ENCODE results near the gene UBE2D3. TPM values are rescaled to one million over a fixed set of nuclear protein-coding genes. Genes with fewer than 3 reads are reported as not detected.

Gene UBE2D3
- total RNA-seq, 1 experiment from 2014 or later, result 284 TPM

GRCh38 chr4:102780476-102781144, 46.7 kb downstream of the UBE2D3 start:
- Histone ChIP-seq H3K27me3 (no peaks in the 10 kb centered on the region), H3K36me3 (no peaks in the 10 kb centered on the region), H3K9me3 (no peaks in the 10 kb centered on the region), H3K4me3 (no peak overlapping the region)
- DNase-seq, result no peak

- H3K4me3 ChIP-seq, result no peak overlapping the region
- no peaks in the 10 kb centered on the region for H3K9me3 ChIP-seq
- H3K36me3 ChIP-seq, result no peaks in the 10 kb centered on the region
- no peak for DNase-seq
- H3K27me3 ChIP-seq, result no peaks in the 10 kb centered on the region
Observed at GRCh38 chr4:102779204-102779603, 48.1 kb downstream of the UBE2D3 start.

- Histone ChIP-seq H3K9me3 (no peaks in the 10 kb centered on the region), H3K27me3 (no peaks in the 10 kb centered on the region), H3K36me3 (no peaks in the 10 kb centered on the region), H3K4me3 (no peak overlapping the region)
- no peak for DNase-seq
Observed at GRCh38 chr4:102778720-102779119, 48.6 kb downstream of the UBE2D3 start.

GRCh38 chr4:102775805-102776204, 51.5 kb downstream of the UBE2D3 start:
- no peak overlapping the region for H3K4me3 ChIP-seq
- H3K36me3 ChIP-seq, result no peaks in the 10 kb centered on the region
- DNase-seq, result no peak
- H3K9me3 ChIP-seq, result no peaks in the 10 kb centered on the region
- H3K27me3 ChIP-seq, result no peaks in the 10 kb centered on the region

- Histone ChIP-seq H3K9me3 (no peaks in the 10 kb centered on the region), H3K36me3 (no peaks in the 10 kb centered on the region), H3K27me3 (no peaks in the 10 kb centered on the region), H3K4me3 (no peak overlapping the region)
- DNase-seq, result no peak
Observed at GRCh38 chr4:102774254-102774653, 53.1 kb downstream of the UBE2D3 start.

- Histone ChIP-seq H3K9me3 (no peaks in the 10 kb centered on the region), H3K36me3 (no peaks in the 10 kb centered on the region), H3K4me3 (no peak overlapping the region), H3K27me3 (no peaks in the 10 kb centered on the region)
- no peak for DNase-seq
Observed at GRCh38 chr4:102772738-102773340, 54.5 kb downstream of the UBE2D3 start.

- no peak overlapping the region for H3K4me3 ChIP-seq
- H3K9me3 ChIP-seq, result no peaks in the 10 kb centered on the region
- no peak for DNase-seq
- H3K27me3 ChIP-seq, result no peaks in the 10 kb centered on the region
- no peaks in the 10 kb centered on the region for H3K36me3 ChIP-seq
Observed at GRCh38 chr4:102764901-102765300, 62.5 kb downstream of the UBE2D3 start.

- H3K36me3 ChIP-seq, result no peaks in the 10 kb centered on the region
- DNase-seq, result no peak
- H3K4me3 ChIP-seq, result no peak overlapping the region
- no peaks in the 10 kb centered on the region for H3K9me3 ChIP-seq
- no peaks in the 10 kb centered on the region for H3K27me3 ChIP-seq
Observed at GRCh38 chr4:102761906-102762305, 65.4 kb downstream of the UBE2D3 start.

GRCh38 chr4:102761296-102761701, 66.1 kb downstream of the UBE2D3 start:
- no peak for DNase-seq
- no peaks in the 10 kb centered on the region for H3K27me3 ChIP-seq
- no peaks in the 10 kb centered on the region for H3K9me3 ChIP-seq
- H3K4me3 ChIP-seq, result peak overlapping the region; percentile 63
- no peaks in the 10 kb centered on the region for H3K36me3 ChIP-seq

GRCh38 chr4:102760645-102761295, 66.6 kb downstream of the UBE2D3 start, which contains the start of gene MANBA:
Gene MANBA, minus strand, starts transcription at chr4:102760968. Its CDS starts 74 bp downstream, at chr4:102760894.
- H3K9me3 ChIP-seq, result no peaks in the 10 kb centered on the region
- H3K36me3 ChIP-seq, result no peaks in the 10 kb centered on the region
- peak within 1 kb of the TSS; percentile 63 for H3K4me3 ChIP-seq
- H3K27me3 ChIP-seq, result no peaks in the 10 kb centered on the region
- DNase-seq, result peak; percentile 69

- peak; percentile 3 for DNase-seq
- H3K27me3 ChIP-seq, result no peaks in the 10 kb centered on the region
- H3K4me3 ChIP-seq, result peak overlapping the region; percentile 63
- H3K36me3 ChIP-seq, result no peaks in the 10 kb centered on the region
- H3K9me3 ChIP-seq, result no peaks in the 10 kb centered on the region
Observed at GRCh38 chr4:102759831-102760644, 67.3 kb downstream of the UBE2D3 start.

GRCh38 chr4:102758241-102759160, 68.8 kb downstream of the UBE2D3 start:
- Histone ChIP-seq H3K36me3 (no peaks in the 10 kb centered on the region), H3K4me3 (no peak overlapping the region), H3K9me3 (no peaks in the 10 kb centered on the region), H3K27me3 (no peaks in the 10 kb centered on the region)
- no peak for DNase-seq

GRCh38 chr4:102757681-102758080, 69.7 kb downstream of the UBE2D3 start:
- no peak for DNase-seq
- Histone ChIP-seq H3K9me3 (no peaks in the 10 kb centered on the region), H3K4me3 (no peak overlapping the region), H3K36me3 (no peaks in the 10 kb centered on the region), H3K27me3 (no peaks in the 10 kb centered on the region)

GRCh38 chr4:102754044-102754443, 73.3 kb downstream of the UBE2D3 start:
- Histone ChIP-seq H3K9me3 (no peaks in the 10 kb centered on the region), H3K27me3 (no peaks in the 10 kb centered on the region), H3K36me3 (no peaks in the 10 kb centered on the region), H3K4me3 (no peak overlapping the region)
- no peak for DNase-seq

GRCh38 chr4:102751941-102752340, 75.4 kb downstream of the UBE2D3 start:
- H3K4me3 ChIP-seq, result no peak overlapping the region
- no peaks in the 10 kb centered on the region for H3K27me3 ChIP-seq
- no peak for DNase-seq
- no peaks in the 10 kb centered on the region for H3K9me3 ChIP-seq
- H3K36me3 ChIP-seq, result no peaks in the 10 kb centered on the region
